Kidney (tissue), 14 donors: Measurements from ENCODE around the gene ADGRA1. TPM values are rescaled to one million over a fixed set of nuclear protein-coding genes. Genes with fewer than 3 reads are reported as not detected.

Experiments
- DNase-seq, 5 donors: peaks; one replicate each; pipeline ENCODE4 v3.0.0-alpha.2; 2013 to 2020
- FAIRE-seq: peaks from 2 replicates; lab custom pipeline; 2012; peaks lifted over from hg19 to GRCh38; lab: Jason Lieb, UNC
- H3K27ac ChIP-seq, 2 donors: one replicate each; pipeline ENCODE4 v1.7.0; 2013; ENCODE audit warnings: low read depth in 2 of 2, low read length in 2 of 2, inconsistent platforms in 1 of 2
- H3K27me3 ChIP-seq: one replicate; pipeline ENCODE4 v1.7.1; 2013; ENCODE audit warnings: low read length, inconsistent platforms; ENCODE audit not compliant: control insufficient read depth, insufficient read depth
- H3K36me3 ChIP-seq, 3 donors: one replicate each; pipeline versions ENCODE4 v1.7.0 to v1.7.1; 2013; ENCODE audit warnings: low read length in 3 of 3, control low read depth in 1 of 3, inconsistent platforms in 1 of 3; ENCODE audit not compliant: insufficient read depth in 3 of 3, control insufficient read depth in 2 of 3
- H3K4me1 ChIP-seq, 3 donors: one replicate each; pipeline versions ENCODE4 v1.7.0 to v1.7.1; 2013; ENCODE audit warnings: low read length in 3 of 3, inconsistent platforms in 1 of 3, low read depth in 1 of 3; ENCODE audit not compliant: control insufficient read depth in 2 of 3, insufficient read depth in 2 of 3
- H3K4me3 ChIP-seq, 3 donors: one replicate each; pipeline versions ENCODE4 v1.7.0 to v1.8.1; 2013; ENCODE audit warnings: low read length in 3 of 3, control low read depth in 1 of 3, inconsistent platforms in 1 of 3
- H3K9ac ChIP-seq, 3 donors: one replicate each; pipeline versions ENCODE4 v1.7.0 to v1.7.1; 2013; ENCODE audit warnings: low read length in 3 of 3, control low read depth in 1 of 3, inconsistent platforms in 1 of 3
- H3K9me3 ChIP-seq, 3 donors: one replicate each; pipeline versions ENCODE4 v1.7.0 to v1.7.1; 2013; ENCODE audit warnings: low read length in 3 of 3, control low read depth in 1 of 3, inconsistent platforms in 1 of 3; ENCODE audit not compliant: control insufficient read depth in 2 of 3, insufficient read depth in 1 of 3
- CTCF ChIP-seq: IDR thresholded peaks from 3 replicates; pipeline ENCODE4 v1.5.1; 2012; ENCODE audit warnings: mild to moderate bottlenecking, moderate library complexity, borderline replicate concordance; ENCODE audit not compliant: insufficient read depth; ENCODE audit errors: extremely low read depth
- intact Hi-C: fragments of 100-400 bp; cut with DNase I; formaldehyde crosslinking; loops from one replicate; pipeline ENCODE4 v1.11.1; 2022
- polyA plus RNA-seq: library from polyadenylated mRNA; stranded (reverse); fragments of 350-450 nt; fragmentation: Illumina TruSeq; extraction: RNeasy Lipid Tissue Mini Kit (QIAGEN cat#74804); gene quantifications from one replicate; pipeline ENCODE4 v1.2.3, GENCODE V29; 2014; ENCODE audit warnings: low read depth, low replicate concordance; ENCODE audit not compliant: insufficient read depth
- total RNA-seq: library from RNA; stranded (reverse); fragmentation: NEBNext Ultra II Directional; extraction: Animal tissue kit (Norgen Biotek cat#: 25700); gene quantifications from one replicate; pipeline ENCODE4 v1.2.1, GENCODE V29; 2021
- donor health status: control.
- donor health status: control.
- donor health status: control.
- donor health status: control.
- donor health status: control.
- donor health status: DM: yes; HTN: yes; CAD: no.
- donor health status: Normal renal cell carcinoma (clear cell type).

The ADGRA1 gene
- total and polyA plus RNA-seq, 2 donors from 2014 or later, result 0.91 to 1.1 TPM

GRCh38 chr10:133090654-133091053, 2.9 kb downstream of the ADGRA1 start:
- Histone ChIP-seq H3K9me3 (no peaks in the 10 kb centered on the region), H3K4me1 (no peaks in the 10 kb centered on the region), H3K27me3 (peaks cover 8% of the 10 kb centered on the region), H3K9ac (no peak overlapping the region), H3K27ac (no peak overlapping the region), H3K4me3 (no peak overlapping the region), H3K36me3 (no peaks in the 10 kb centered on the region)
- TF ChIP-seq CTCF, result no peak
- intact Hi-C loops, result no loop called here
- DNase-seq, result no peak
- no peak for FAIRE-seq

GRCh38 chr10:133091316-133091715, 3.6 kb downstream of the ADGRA1 start:
- DNase-seq (no peak), FAIRE-seq (no peak)
- Histone ChIP-seq H3K36me3 (no peaks in the 10 kb centered on the region), H3K9ac (no peak overlapping the region), H3K4me1 (no peaks in the 10 kb centered on the region), H3K9me3 (no peaks in the 10 kb centered on the region), H3K27ac (no peak overlapping the region), H3K4me3 (no peak overlapping the region), H3K27me3 (peaks cover 8% of the 10 kb centered on the region)
- TF ChIP-seq CTCF, result no peak
- intact Hi-C loops, result no loop called here

GRCh38 chr10:133093291-133093690, 5.6 kb downstream of the ADGRA1 start:
- intact Hi-C loops, result no loop called here
- Histone ChIP-seq H3K36me3 (no peaks in the 10 kb centered on the region), H3K9ac (no peak overlapping the region), H3K9me3 (no peaks in the 10 kb centered on the region), H3K4me1 (no peaks in the 10 kb centered on the region), H3K4me3 (no peak overlapping the region), H3K27ac (no peak overlapping the region), H3K27me3 (peaks cover 3% of the 10 kb centered on the region)
- TF ChIP-seq CTCF, result no peak
- no peak for FAIRE-seq
- no peak for DNase-seq

GRCh38 chr10:133094286-133094685, 6.6 kb downstream of the ADGRA1 start:
- Histone ChIP-seq H3K27ac (no peak overlapping the region), H3K9me3 (no peaks in the 10 kb centered on the region), H3K36me3 (no peaks in the 10 kb centered on the region), H3K27me3 (peaks cover 3% of the 10 kb centered on the region), H3K9ac (no peak overlapping the region), H3K4me1 (no peaks in the 10 kb centered on the region), H3K4me3 (no peak overlapping the region)
- intact Hi-C loops, result no loop called here
- FAIRE-seq (no peak), DNase-seq (no peak)
- TF ChIP-seq CTCF, result no peak
